Fibroblast of gingiva (primary cell): ENCODE data around the gene ACE.

Experiments used
- DNase-seq: peaks from one replicate; pipeline ENCODE4 v3.0.0-alpha.2; 2011; ENCODE audit warnings: low read depth

ACE gene

GRCh38 chr17:63476854-63477479 lies at the start of gene ACE:
ACE (plus strand) TSS chr17:63477061; CDS start chr17:63477095, 34 bp downstream.
- DNase-seq, result no peak

- no peak for DNase-seq
Observed at GRCh38 chr17:63429766-63430165, 47.1 kb upstream of the ACE start.

GRCh38 chr17:63430223-63430622 lies 46.6 kb upstream of the ACE start:
- DNase-seq, result no peak

- DNase-seq, result no peak
Observed at GRCh38 chr17:63431618-63431938, 45.3 kb upstream of the ACE start.

DNA sequence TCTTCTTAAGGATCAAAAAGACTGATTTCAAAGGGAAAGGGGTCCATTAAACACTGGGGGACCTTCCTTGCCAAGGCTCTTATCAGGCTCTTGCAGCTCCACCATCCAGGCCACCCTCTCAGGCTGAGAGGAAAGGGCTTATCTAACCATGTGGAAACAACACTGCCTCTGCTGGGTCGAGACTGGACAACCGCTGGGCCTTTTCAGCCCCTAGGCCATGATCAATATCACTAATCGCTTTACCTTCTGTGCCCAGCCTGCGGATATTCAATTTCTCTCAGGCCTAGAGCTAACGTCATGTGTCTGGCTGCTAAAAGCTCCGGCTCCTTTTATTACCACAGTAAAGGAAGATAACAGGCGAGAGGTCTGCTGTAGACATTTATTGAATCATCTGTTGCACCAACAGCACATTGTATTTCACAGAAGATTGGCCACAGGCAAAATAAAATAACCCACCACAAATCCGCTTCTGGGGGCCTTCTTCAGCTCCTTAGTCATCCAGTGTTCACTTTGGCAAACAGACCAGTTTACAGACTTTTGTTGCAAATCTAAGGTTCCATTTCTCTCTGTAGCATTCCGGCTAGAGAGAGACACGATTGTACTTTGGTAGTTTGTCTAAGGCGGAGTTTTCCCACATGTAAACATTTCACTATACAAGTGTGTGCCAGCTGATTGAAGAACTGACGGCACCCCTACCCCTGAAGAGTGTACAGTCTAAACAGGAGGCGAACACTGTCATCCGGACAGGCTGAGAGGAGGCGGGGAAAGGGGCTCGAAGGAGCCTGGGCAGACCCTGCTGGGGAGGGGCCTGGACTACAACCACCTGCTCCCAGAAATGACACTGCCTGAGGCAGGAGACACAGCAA lies 44.7 kb upstream of the ACE start:
- no peak for DNase-seq

GRCh38 chr17:63433746-63434591 lies 42.9 kb upstream of the ACE start:
- DNase-seq, result peak; percentile 97

DNA sequence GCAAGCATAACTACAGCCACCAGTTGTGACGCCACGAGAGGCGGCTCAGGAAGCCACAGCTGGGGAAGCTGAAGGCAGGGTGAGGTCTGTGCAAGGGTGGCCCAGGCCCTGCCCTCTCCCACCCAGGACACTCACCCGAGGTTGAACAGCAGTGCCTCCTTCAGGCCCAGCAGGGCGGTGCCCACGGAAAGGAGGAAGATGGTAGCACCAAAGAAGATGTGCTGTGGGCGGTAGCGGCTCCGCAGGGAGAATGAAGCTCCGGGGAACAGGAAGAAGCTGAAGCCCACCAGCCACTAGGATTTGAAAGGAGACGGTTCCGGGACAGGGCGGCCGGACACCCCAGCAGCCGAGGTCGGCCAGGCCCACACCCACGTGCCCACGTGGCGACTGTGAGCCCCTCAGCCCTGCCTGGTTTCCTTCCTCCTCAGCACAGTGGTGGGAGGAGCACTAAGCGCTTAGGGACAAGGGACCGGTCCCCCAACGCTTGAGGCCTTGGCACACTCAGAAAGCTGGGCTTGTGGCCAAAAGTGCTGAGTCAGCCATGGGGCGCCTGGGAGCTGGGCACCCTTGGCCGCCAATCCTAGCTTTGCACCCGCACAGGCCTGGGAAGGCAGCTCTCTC lies 41.8 kb upstream of the ACE start:
- peak; percentile 59 for DNase-seq

- no peak for DNase-seq
Observed at GRCh38 chr17:63435681-63436522, 41.0 kb upstream of the ACE start.

GRCh38 chr17:63436523-63437110 lies 40.2 kb upstream of the ACE start:
- DNase-seq, result peak; percentile 34

GRCh38 chr17:63437287-63438091 lies 39.4 kb upstream of the ACE start:
- DNase-seq, result peak; percentile 39

- DNase-seq, result no peak
Observed at GRCh38 chr17:63438092-63439051, 38.5 kb upstream of the ACE start.

DNA sequence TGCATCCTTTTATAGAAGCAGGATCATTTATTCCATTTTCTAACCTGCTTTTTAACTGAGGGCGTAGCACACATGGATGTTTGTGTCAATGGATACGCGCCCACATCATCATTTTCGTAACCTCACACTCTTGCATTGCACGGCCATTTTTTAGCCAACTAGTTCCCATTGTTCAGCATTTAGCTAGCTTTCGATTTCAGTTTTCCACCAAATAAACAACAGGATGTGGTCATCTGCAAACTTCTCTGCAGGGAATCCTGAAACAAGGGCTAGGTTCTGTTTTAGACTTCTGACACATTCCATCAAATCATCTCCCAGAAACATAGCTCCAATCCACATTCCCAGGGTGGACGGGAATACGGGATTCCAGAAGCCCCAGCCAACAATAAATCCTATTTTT lies 37.2 kb upstream of the ACE start:
- DNase-seq, result peak; percentile 72

- no peak for DNase-seq
Observed at GRCh38 chr17:63440127-63440769, 36.6 kb upstream of the ACE start.

GRCh38 chr17:63440770-63441335 lies 36.0 kb upstream of the ACE start:
- DNase-seq, result no peak

DNA sequence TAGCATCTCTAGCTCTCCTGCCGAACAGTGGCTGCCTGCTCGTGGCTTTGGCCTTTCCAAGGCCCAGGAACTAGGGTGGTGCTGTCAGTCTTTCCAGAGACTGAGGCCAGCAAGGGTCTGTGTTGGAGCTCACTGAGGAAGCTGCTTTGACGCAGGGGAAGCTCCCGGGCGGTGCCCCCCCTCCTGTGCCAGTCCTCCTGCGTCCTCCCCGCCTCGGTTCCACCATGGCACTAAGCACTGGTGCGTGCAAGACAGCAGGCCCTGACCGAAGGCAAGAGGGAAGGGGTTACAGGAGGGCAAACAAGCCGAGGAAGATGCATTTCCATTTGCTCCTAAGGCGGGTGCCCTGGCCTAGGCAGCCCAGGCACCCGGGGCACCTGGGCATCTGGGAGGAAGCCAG lies 35.2 kb upstream of the ACE start:
- DNase-seq, result no peak

- DNase-seq, result no peak
Observed at GRCh38 chr17:63442074-63442473, 34.8 kb upstream of the ACE start.

DNA sequence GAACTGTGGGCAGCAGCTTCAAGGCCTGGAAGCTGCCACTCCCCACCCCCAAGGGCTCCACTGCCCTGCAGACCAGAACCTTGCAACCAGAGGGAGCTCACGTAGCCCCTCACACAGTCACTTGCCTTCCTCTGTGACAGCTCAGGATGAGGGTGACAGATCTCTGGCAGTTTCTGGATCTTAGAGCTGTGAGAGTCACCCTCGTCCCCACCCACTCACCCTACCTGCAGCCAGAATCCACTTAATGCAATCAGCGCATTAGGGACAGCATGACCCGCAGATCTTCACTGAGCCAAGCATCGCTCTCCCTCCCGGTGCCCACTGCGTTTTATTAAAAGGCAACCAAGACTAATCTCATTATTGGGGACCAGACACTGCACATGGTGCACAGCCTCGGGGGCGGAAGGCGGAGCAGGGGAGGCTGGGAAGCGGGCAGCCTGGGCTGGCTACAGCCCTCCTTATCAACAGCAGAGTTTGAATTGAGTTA lies 34.3 kb upstream of the ACE start:
- no peak for DNase-seq

DNA sequence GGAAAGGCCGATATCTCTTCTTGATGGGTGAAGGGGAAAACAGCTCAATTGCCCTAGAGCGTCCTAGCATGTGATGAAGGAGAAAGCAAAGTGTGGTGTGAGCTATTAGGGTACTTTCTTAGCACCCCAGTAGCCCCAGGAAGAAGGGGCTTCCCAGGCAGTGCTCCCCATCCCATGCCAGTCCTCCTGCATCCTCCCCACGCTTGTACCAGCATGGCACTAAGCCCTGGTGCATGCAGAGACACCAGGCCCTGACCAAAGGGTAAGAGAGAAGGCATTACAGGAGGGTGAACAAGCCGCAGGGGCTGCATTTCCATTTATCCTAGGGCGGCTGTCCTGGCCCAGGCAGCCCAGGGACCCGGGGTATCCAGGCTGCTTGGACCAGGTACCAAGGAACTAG lies 33.8 kb upstream of the ACE start:
- DNase-seq, result no peak
